Endodermal cell (in vitro differentiated cells): ENCODE results near the gene MTFR1L. TPM values are rescaled to one million over a fixed set of nuclear protein-coding genes. Genes with fewer than 3 reads are reported as not detected.

Experiments used
- DNase-seq: peaks from one replicate; pipeline ENCODE4 v3.0.0-alpha.2; 2017
- H3K27ac ChIP-seq: 2 replicates; pipeline ENCODE4 v1.5.1; 2013; ENCODE audit warnings: mild to moderate bottlenecking, low read depth, low read length, moderate library complexity
- H3K27me3 ChIP-seq: 2 replicates; pipeline ENCODE4 v1.6.1; 2013; ENCODE audit warnings: mild to moderate bottlenecking, low read length, moderate library complexity; ENCODE audit not compliant: insufficient read depth, control insufficient read depth, poor library complexity, severe bottlenecking
- H3K36me3 ChIP-seq: 2 replicates; pipeline ENCODE4 v1.7.0; 2013; ENCODE audit warnings: mild to moderate bottlenecking, low read length, moderate library complexity; ENCODE audit not compliant: control insufficient read depth, insufficient read depth
- H3K4me1 ChIP-seq: one replicate; pipeline ENCODE4 v1.7.0; 2013; ENCODE audit warnings: low read length; ENCODE audit not compliant: control insufficient read depth, insufficient read depth
- H3K4me3 ChIP-seq: 2 replicates; pipeline ENCODE4 v1.5.1; 2013; ENCODE audit warnings: mild to moderate bottlenecking, low read length, moderate library complexity
- H3K9ac ChIP-seq: 2 replicates; pipeline ENCODE4 v1.6.1; 2013; ENCODE audit warnings: mild to moderate bottlenecking, low read length, moderate library complexity; ENCODE audit not compliant: poor library complexity, severe bottlenecking; ENCODE audit errors: extremely low read depth
- H3K9me3 ChIP-seq: 2 replicates; pipeline ENCODE4 v1.6.1; 2013; ENCODE audit warnings: mild to moderate bottlenecking, low read length, moderate library complexity; ENCODE audit not compliant: control insufficient read depth
- H3K27ac Mint-ChIP-seq: 2 replicates; pipeline ENCODE4 v1.8.0; 2020; ENCODE audit warnings: mixed read lengths
- H3K27me3 Mint-ChIP-seq: 2 replicates; pipeline ENCODE4 v1.8.0; 2021; ENCODE audit warnings: mild to moderate bottlenecking, mixed read lengths; ENCODE audit not compliant: insufficient read depth
- H3K36me3 Mint-ChIP-seq: 2 replicates; pipeline ENCODE4 v1.8.0; 2020; ENCODE audit warnings: low read depth, mixed read lengths
- H3K4me1 Mint-ChIP-seq: 2 replicates; pipeline ENCODE4 v1.8.0; 2020; ENCODE audit warnings: mixed read lengths
- H3K4me3 Mint-ChIP-seq: 2 replicates; pipeline ENCODE4 v1.8.0; 2020; ENCODE audit warnings: mild to moderate bottlenecking, moderate library complexity, mixed read lengths
- H3K9me3 Mint-ChIP-seq: 2 replicates; pipeline ENCODE4 v1.8.0; 2020; ENCODE audit warnings: mild to moderate bottlenecking, mixed read lengths
- WGBS, 2 experiments: methylation state at CpG; one replicate each; pipeline versions ENCODE4 v1.1.5 to v1.1.7; 2013; ENCODE audit warnings: missing lambda C conversion rate in 2 of 2, mixed read lengths in 1 of 2; ENCODE audit not compliant: insufficient coverage in 1 of 2, insufficient read length in 1 of 2; 5-methylcytosine and 5-hydroxymethylcytosine counted together
- total RNA-seq, 2 donors: library from RNA; stranded (reverse); fragmentation: NEBNext Ultra II Directional in 1 of 2; extraction: Animal tissue kit (Norgen Biotek cat#: 25700) in 1 of 2; gene quantifications; 2 replicates in 1 of 2; 3 replicates in 1 of 2; pipeline ENCODE4 v1.2.1, GENCODE V29; 2021
- TF ChIP-seq, protein P1 (sequence below): fragments of 200-600 bp; sonication (generic); conservative IDR thresholded peaks from 2 replicates; pipeline ENCODE4 v1.5.0; 2021; ENCODE audit warnings: antibody characterized with exemption, mild to moderate bottlenecking

The MTFR1L gene
- total RNA-seq, 2 donors from 2014 or later, result 31.6 to 36.2 TPM

- Histone ChIP-seq H3K27ac (no peak overlapping the region), H3K4me1 (peaks cover 4% of the 10 kb centered on the region), H3K27me3 (no peaks in the 10 kb centered on the region), H3K9me3 (no peaks in the 10 kb centered on the region), H3K4me3 (no peak overlapping the region), H3K9ac (no peak overlapping the region), H3K36me3 (peaks cover 24% of the 10 kb centered on the region)
- Mint-ChIP-seq H3K9me3 (no peaks in the 10 kb centered on the region), H3K27me3 (no peaks in the 10 kb centered on the region), H3K36me3 (peaks cover 23% of the 10 kb centered on the region), H3K27ac (no peak overlapping the region), H3K4me3 (no peak overlapping the region), H3K4me1 (peaks cover 7% of the 10 kb centered on the region)
- TF ChIP-seq, protein P1, sequence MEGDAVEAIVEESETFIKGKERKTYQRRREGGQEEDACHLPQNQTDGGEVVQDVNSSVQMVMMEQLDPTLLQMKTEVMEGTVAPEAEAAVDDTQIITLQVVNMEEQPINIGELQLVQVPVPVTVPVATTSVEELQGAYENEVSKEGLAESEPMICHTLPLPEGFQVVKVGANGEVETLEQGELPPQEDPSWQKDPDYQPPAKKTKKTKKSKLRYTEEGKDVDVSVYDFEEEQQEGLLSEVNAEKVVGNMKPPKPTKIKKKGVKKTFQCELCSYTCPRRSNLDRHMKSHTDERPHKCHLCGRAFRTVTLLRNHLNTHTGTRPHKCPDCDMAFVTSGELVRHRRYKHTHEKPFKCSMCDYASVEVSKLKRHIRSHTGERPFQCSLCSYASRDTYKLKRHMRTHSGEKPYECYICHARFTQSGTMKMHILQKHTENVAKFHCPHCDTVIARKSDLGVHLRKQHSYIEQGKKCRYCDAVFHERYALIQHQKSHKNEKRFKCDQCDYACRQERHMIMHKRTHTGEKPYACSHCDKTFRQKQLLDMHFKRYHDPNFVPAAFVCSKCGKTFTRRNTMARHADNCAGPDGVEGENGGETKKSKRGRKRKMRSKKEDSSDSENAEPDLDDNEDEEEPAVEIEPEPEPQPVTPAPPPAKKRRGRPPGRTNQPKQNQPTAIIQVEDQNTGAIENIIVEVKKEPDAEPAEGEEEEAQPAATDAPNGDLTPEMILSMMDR, result no peak
- no peak for DNase-seq
- 92 to 94% methylated on average over 9 to 19 of the region's 20 CpGs for WGBS, 2 experiments
Observed at GRCh38 chr1:25807480-25808390, 12.0 kb upstream of the MTFR1L start.

GRCh38 chr1:25808481-25809244 is 11.1 kb upstream of the MTFR1L start:
- Mint-ChIP-seq H3K27me3 (no peaks in the 10 kb centered on the region), H3K9me3 (no peaks in the 10 kb centered on the region), H3K4me1 (peaks cover 4% of the 10 kb centered on the region), H3K27ac (no peak overlapping the region), H3K4me3 (no peak overlapping the region), H3K36me3 (peaks cover 30% of the 10 kb centered on the region)
- Histone ChIP-seq H3K4me3 (no peak overlapping the region), H3K9me3 (no peaks in the 10 kb centered on the region), H3K36me3 (peaks cover 24% of the 10 kb centered on the region), H3K27me3 (no peaks in the 10 kb centered on the region), H3K9ac (no peak overlapping the region), H3K27ac (no peak overlapping the region), H3K4me1 (peaks cover 4% of the 10 kb centered on the region)
- TF ChIP-seq, protein P1, result no peak
- 93 to 97% methylated on average over 22 to 34 of the region's 34 CpGs for WGBS, 2 experiments
- DNase-seq, result no peak

- no peak for DNase-seq
- no peak overlapping the region for H3K9ac ChIP-seq
- Mint-ChIP-seq H3K4me1 (no peaks in the 10 kb centered on the region), H3K27me3 (no peaks in the 10 kb centered on the region), H3K9me3 (no peaks in the 10 kb centered on the region), H3K27ac (no peak overlapping the region), H3K36me3 (peaks cover 33% of the 10 kb centered on the region), H3K4me3 (no peak overlapping the region)
- no peaks in the 10 kb centered on the region for H3K9me3 ChIP-seq
- TF ChIP-seq, protein P1, result no peak
- 92 to 99% methylated on average over 15 to 18 of the region's 18 CpGs for WGBS, 2 experiments
- no peaks in the 10 kb centered on the region for H3K27me3 ChIP-seq
- no peaks in the 10 kb centered on the region for H3K4me1 ChIP-seq
- no peak overlapping the region for H3K27ac ChIP-seq
- H3K36me3 ChIP-seq, result peaks cover 24% of the 10 kb centered on the region
- H3K4me3 ChIP-seq, result no peak overlapping the region
Observed at GRCh38 chr1:25809283-25809926, 10.3 kb upstream of the MTFR1L start.
